Motor neuron (in vitro differentiated cells): ENCODE data around the gene SPATA19. TPM values are rescaled to one million over a fixed set of nuclear protein-coding genes. Genes with fewer than 3 reads are reported as not detected.

Source experiments
- ATAC-seq, 8 experiments: fragments of 200-7000 bp; cut with Tn5 transposase; replicated peaks in 6 of 8; 2 replicates each; pipeline ENCODE4 v1.8.0; 2021; ENCODE audit warnings: mild to moderate bottlenecking in 8 of 8, moderate library complexity in 8 of 8
- H3K27ac ChIP-seq, 2 donors: fragments of 250-450 bp; sonication (Bioruptor Pico); 2 replicates each; pipeline ENCODE4 v1.9.0; 2021; ENCODE audit warnings: antibody characterized with exemption in 2 of 2, mild to moderate bottlenecking in 2 of 2, moderate library complexity in 1 of 2
- H3K4me1 ChIP-seq, 2 donors: fragments of 250-450 bp; sonication (Bioruptor Pico); replicated peaks in 1 of 2; 2 replicates each; pipeline ENCODE4 v1.6.1; 2021; ENCODE audit warnings: antibody characterized with exemption in 2 of 2, mild to moderate bottlenecking in 2 of 2, moderate library complexity in 1 of 2
- H3K4me3 ChIP-seq, 5 donors: fragments of 250-450 bp; sonication (Bioruptor Pico); 2 replicates each; pipeline ENCODE4 v1.9.0; 2021; ENCODE audit warnings: antibody characterized with exemption in 5 of 5, mild to moderate bottlenecking in 5 of 5, moderate library complexity in 4 of 5
- WGBS, 10 experiments: fragments of 450-650 bp; shearing (Covaris generic); methylation state at CpG; one replicate each; pipeline ENCODE4 v1.0.0; 2022; 5-methylcytosine and 5-hydroxymethylcytosine counted together
- in situ Hi-C, 9 experiments: fragments of 400-800 bp; cut with MboI; loops; one replicate each; pipeline ENCODE4 v1.15.0; 2021; ENCODE audit warnings: low sequenced_read_pairs in 9 of 9, low pct_unique_long_range_greater_than_20kb in 2 of 9; ENCODE audit not compliant: unreplicated experiment in 9 of 9
- total RNA-seq, 8 experiments: library from RNA; unstranded; fragments of 300-600 nt; gene quantifications; 2 replicates each; pipeline versions ENCODE4 v1.2.3 to v1.2.4, GENCODE V29; 2022

Gene SPATA19
- total RNA-seq, 8 experiments from 2014 or later: 0.16 TPM; not detected in 7

DNA sequence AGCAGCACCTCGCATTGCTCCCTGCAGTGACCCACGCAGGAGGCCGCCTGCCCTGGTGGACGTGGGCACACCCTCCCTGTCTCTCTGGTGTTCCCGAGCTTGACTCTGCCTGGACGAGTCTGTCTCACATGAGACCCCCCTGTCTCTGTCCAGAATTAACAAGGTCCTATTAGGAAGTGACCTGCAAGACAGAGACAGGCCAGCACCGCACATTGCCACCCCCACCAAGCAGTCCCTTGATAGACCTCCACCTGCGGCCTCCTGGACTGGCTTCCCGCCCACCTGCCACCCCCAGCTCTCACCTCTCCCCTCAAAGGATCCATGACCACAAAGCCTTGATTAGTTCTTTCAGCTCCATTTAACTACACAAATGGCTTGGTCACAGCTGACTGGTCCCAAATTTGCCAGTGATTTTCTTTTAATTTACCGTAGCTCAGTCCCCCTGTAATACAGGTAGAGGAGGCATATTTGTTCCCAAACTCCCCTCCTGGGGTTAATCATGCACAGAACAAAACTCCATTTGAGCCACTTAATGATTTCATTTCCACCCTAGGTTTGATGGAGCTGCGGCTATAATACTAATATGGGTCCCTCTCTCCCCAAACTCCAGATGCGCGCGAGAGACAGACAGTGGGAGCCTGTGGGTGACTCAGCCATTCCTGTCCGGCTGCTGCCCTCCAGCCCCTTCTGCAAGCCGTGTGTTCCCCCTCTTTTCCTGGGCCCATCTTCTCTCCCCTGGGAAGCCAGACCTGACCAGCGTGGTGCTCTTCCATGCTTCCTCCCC is 11.2 kb downstream of the SPATA19 start:
- H3K27ac ChIP-seq: no peak overlapping the region
- 67 to 100% (median 93%) methylated on average over 1 to 9 of the region's 17 CpGs; no CpG with 5 or more reads in 3 of the 10 experiments for WGBS, 10 experiments
- no peak overlapping the region for H3K4me3 ChIP-seq
- ATAC-seq: no peak
- peaks cover 0 to 2% of the 10 kb centered on the region in 2 donors for H3K4me1 ChIP-seq
- in situ Hi-C loops: loop anchor here in 7 of 9 experiments (5.0 to 25.0 kb wide), 3 partner anchors 697 to 757 kb away; no protein-coding TSS in a partner anchor

DNA sequence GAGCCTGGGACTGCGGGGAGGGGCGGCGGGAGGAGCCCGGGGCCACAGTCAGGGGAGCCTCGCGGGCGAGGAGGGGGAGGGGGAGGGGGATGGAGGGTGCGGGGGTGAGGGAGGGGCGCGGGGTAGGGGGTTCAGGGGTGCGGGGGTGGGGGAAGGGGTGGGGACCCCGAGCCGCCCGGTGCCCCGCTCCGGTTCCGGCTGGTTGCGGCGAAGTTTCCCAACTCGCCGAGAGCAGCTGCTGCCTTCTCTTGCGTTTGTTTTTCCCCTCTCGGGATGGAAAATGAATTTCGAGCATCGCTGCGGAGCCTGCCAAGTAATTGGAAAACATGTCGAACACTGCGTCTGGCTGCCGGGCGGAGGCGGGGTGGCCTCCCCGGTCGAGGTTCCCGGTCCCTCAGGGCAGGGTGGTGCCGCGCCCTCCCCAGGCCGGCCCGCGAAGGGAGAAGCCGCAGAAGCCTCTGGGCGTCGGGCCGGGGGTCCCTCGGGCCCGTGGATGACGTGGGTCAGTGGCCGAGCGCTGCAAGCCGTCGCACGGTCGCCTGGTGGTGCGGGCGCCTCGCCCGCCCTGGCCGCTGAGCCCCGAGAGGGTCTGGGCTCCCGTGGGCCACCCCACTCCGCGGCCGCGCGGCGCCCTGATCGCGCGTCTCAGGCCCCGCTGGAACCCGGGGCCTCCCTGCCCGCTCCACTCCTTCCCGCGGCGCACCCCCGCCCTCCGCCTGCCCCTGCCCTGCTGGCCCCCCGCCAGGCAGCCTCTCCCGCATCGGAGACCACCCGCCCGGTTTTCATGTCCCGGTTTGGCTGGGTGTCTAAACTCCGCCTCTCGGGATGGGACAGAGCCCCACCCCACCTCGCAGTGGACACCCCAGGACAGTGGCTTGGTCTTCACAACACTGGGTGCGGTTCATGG is 12.1 kb downstream of the SPATA19 start:
- Histone ChIP-seq H3K27ac (no peak overlapping the region), H3K4me1 (peaks cover 0 to 2% of the 10 kb centered on the region in 2 donors), H3K4me3 (no peak overlapping the region)
- no peak for ATAC-seq
- in situ Hi-C loops: loop anchor here in 7 of 9 experiments (5.0 to 25.0 kb wide), 3 partner anchors 696 to 756 kb away; no protein-coding TSS in a partner anchor
- 93% methylated on average over 11 of the region's 86 CpGs; no CpG with 5 or more reads in 9 of the 10 experiments for WGBS, 10 experiments

DNA sequence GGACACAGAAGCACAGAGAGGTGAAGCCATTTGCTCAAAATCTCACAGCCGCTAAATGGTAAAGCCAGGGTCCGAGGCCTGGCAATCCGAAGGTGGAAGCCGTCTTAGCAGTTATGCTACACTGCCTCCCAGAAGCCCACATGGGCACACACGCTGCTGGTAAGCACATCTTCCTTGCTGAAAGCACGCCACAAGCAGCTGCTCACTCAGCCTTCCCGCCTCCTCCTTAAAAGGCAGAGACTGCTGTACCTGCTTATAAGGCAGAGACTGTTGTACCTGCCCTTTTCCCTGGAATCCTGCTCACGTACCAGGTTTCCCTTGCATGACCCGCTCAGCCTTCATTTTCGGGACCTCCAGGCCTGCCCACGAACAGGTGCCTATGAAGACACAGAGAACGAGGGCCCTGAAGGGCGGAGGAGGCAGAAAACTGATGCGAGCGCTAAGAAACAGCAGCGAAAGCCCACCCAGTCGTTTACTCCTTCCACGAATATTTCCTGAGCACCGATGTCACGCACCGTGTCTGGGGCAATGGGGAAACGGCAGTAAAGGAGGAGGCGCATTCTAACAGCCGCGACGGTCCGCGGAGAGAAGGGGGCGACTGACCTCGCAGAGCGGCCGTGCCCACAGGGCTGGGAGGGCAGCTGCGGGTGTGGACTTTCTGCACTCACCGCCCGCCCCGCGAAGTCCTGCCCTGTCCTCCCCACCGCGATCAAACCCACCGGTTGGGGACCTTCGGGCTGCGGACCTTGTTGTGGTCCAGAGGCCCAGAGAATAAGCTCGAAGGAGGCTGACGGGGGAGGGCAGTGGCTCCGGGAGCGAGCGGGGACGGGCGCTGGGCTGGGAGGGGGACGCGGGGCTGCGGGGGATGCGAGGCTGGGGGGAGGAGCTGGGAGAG is 13.0 kb downstream of the SPATA19 start:
- H3K27ac ChIP-seq: no peak overlapping the region
- no peak overlapping the region for H3K4me3 ChIP-seq
- in situ Hi-C loops: loop anchor here in 7 of 9 experiments (5.0 to 25.0 kb wide), 3 partner anchors 695 to 755 kb away; no protein-coding TSS in a partner anchor
- H3K4me1 ChIP-seq: peaks cover 0 to 2% of the 10 kb centered on the region in 2 donors
- ATAC-seq: no peak
- 83 to 97% (median 87%) methylated on average over 5 to 20 of the region's 53 CpGs; no CpG with 5 or more reads in 3 of the 10 experiments for WGBS, 10 experiments

- WGBS, 10 experiments: 13 to 94% (median 60%) methylated on average over 2 to 4 of the region's 8 CpGs; no CpG with 5 or more reads in 3 of the 10 experiments
- in situ Hi-C loops: loop anchor here in 7 of 9 experiments (5.0 to 25.0 kb wide), 3 partner anchors 694 to 754 kb away; no protein-coding TSS in a partner anchor
- ATAC-seq: peak in 2 of 8 experiments; percentile 26 to 70
Observed at GRCh38 chr11:133830931-133831907, 14.1 kb downstream of the SPATA19 start.

GRCh38 chr11:133829566-133829965 is 15.7 kb downstream of the SPATA19 start:
- H3K4me3 ChIP-seq: no peak overlapping the region
- H3K27ac ChIP-seq: no peak overlapping the region
- no peak for ATAC-seq
- in situ Hi-C loops: loop anchor here in 7 of 9 experiments (10.0 to 25.0 kb wide), 3 partner anchors 692 to 755 kb away; no protein-coding TSS in a partner anchor
- H3K4me1 ChIP-seq: no peaks in the 10 kb centered on the region
- WGBS, 10 experiments: 0 to 90% (median 71%) methylated on average over 1 to 2 of the region's 2 CpGs; no CpG with 5 or more reads in 5 of the 10 experiments

More at GRCh38 chr11:133830931-133831907, 14.1 kb downstream of the SPATA19 start:
- H3K4me3 ChIP-seq: no peak overlapping the region
- no peak overlapping the region for H3K27ac ChIP-seq
- peaks cover 0 to 2% of the 10 kb centered on the region in 2 donors for H3K4me1 ChIP-seq

GRCh38 chr11:133828871-133829270 is 16.4 kb downstream of the SPATA19 start:
- H3K4me3 ChIP-seq: no peak overlapping the region
- no peak for ATAC-seq
- H3K4me1 ChIP-seq: no peaks in the 10 kb centered on the region
- H3K27ac ChIP-seq: no peak overlapping the region
- WGBS, 10 experiments: 0 to 100% (median 26%) methylated on average over 1 to 5 of the region's 5 CpGs; no CpG with 5 or more reads in 4 of the 10 experiments
- in situ Hi-C loops: loop anchor here in 7 of 9 experiments (10.0 to 25.0 kb wide), 3 partner anchors 692 to 754 kb away; no protein-coding TSS in a partner anchor

GRCh38 chr11:133827556-133827955 is 17.8 kb downstream of the SPATA19 start:
- H3K4me3 ChIP-seq: no peak overlapping the region
- ATAC-seq: no peak
- H3K27ac ChIP-seq: no peak overlapping the region
- 34 to 100% (median 90%) methylated on average over 1 to 3 of the region's 3 CpGs; no CpG with 5 or more reads in 3 of the 10 experiments for WGBS, 10 experiments
- peaks cover 0 to 4% of the 10 kb centered on the region in 2 donors for H3K4me1 ChIP-seq
- in situ Hi-C loops: loop anchor here in 7 of 9 experiments (10.0 to 25.0 kb wide), 3 partner anchors 690 to 753 kb away; no protein-coding TSS in a partner anchor

DNA sequence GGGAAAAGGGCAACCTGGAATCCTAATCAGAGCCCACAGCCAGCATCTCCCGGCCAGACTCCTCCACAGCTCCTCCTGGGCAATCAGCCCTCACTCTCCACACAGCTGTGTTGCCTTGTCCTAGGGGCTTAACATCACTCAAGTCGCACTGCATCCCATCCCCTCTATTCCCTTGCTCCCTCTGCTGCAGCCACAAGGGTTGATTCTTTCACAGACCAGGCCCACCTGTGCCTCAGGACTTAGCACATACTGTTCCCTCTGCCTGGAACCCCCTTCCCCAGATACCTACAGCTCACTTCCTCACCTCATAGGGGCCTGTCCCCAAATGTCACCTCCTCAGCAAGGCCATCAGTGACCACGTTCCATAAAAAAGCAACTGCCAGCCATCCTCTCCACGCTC is 18.4 kb downstream of the SPATA19 start:
- 0 to 100% (median 80%) methylated on average over 1 to 4 of the region's 4 CpGs; no CpG with 5 or more reads in 1 of the 10 experiments for WGBS, 10 experiments
- ATAC-seq: no peak
- in situ Hi-C loops: loop anchor here in 7 of 9 experiments (10.0 to 25.0 kb wide), 3 partner anchors 690 to 752 kb away; no protein-coding TSS in a partner anchor
- Histone ChIP-seq H3K27ac (no peak overlapping the region), H3K4me3 (no peak overlapping the region), H3K4me1 (peaks cover 0 to 4% of the 10 kb centered on the region in 2 donors)

- in situ Hi-C loops: loop anchor here in 7 of 9 experiments (10.0 to 25.0 kb wide), 3 partner anchors 688 to 751 kb away; no protein-coding TSS in a partner anchor
- Histone ChIP-seq H3K4me1 (peaks cover 0 to 4% of the 10 kb centered on the region in 2 donors), H3K27ac (no peak overlapping the region), H3K4me3 (no peak overlapping the region)
- ATAC-seq: no peak
- WGBS, 10 experiments: 0 to 100% (median 82%) methylated on average over 1 to 2 of the region's 3 CpGs; no CpG with 5 or more reads in 2 of the 10 experiments
Observed at GRCh38 chr11:133825666-133826065, 19.6 kb downstream of the SPATA19 start.

- Histone ChIP-seq H3K4me3 (no peak overlapping the region), H3K27ac (no peak overlapping the region), H3K4me1 (peaks cover 0 to 4% of the 10 kb centered on the region in 2 donors)
- no peak for ATAC-seq
- in situ Hi-C loops: loop anchor here in 7 of 9 experiments (10.0 to 25.0 kb wide), 3 partner anchors 688 to 750 kb away; no protein-coding TSS in a partner anchor
- WGBS, 10 experiments: 67 to 100% (median 86%) methylated on average over 1 to 11 of the region's 11 CpGs; no CpG with 5 or more reads in 2 of the 10 experiments
Observed at GRCh38 chr11:133825156-133825555, 20.2 kb downstream of the SPATA19 start.
